Kidney epithelial cell (primary cell): ENCODE data around the gene RXYLT1. TPM values are rescaled to one million over a fixed set of nuclear protein-coding genes. Genes with fewer than 3 reads are reported as not detected.

Source experiments
- DNase-seq: peaks from one replicate; pipeline ENCODE4 v3.0.0-alpha.2; 2010; ENCODE audit warnings: low read depth
- H3K27me3 ChIP-seq: 2 replicates; pipeline ENCODE4 v1.6.0; 2011; ENCODE audit warnings: low read length; ENCODE audit not compliant: control insufficient read depth, insufficient read depth
- H3K36me3 ChIP-seq: 2 replicates; pipeline ENCODE4 v1.5.1; 2011; ENCODE audit warnings: low read length; ENCODE audit not compliant: control insufficient read depth, insufficient read depth
- H3K4me3 ChIP-seq: 2 replicates; pipeline ENCODE4 v1.5.1; 2011; ENCODE audit warnings: low read depth, mild to moderate bottlenecking, control low read depth, low read length
- CTCF ChIP-seq: IDR thresholded peaks from 2 replicates; pipeline ENCODE4 v1.5.1; 2011; ENCODE audit warnings: mild to moderate bottlenecking, moderate library complexity, low read length, control low read depth, inconsistent platforms; ENCODE audit not compliant: insufficient read depth, poor library complexity, severe bottlenecking
- total RNA-seq: library from RNA; depleted of rRNA; stranded (reverse); fragments of >200 nt; gene quantifications from 2 replicates; pipeline ENCODE4 v1.2.3, GENCODE V29; 2015

Gene RXYLT1
- total RNA-seq, 1 donor from 2014 or later, result 21.1 TPM

GRCh38 chr12:63849106-63849620 is 69.5 kb downstream of the RXYLT1 start:
- TF ChIP-seq CTCF, result no peak
- DNase-seq, result no peak
- no peaks in the 10 kb centered on the region for H3K36me3 ChIP-seq
- no peaks in the 10 kb centered on the region for H3K27me3 ChIP-seq
- H3K4me3 ChIP-seq, result no peak overlapping the region

- no peak for DNase-seq
- no peaks in the 10 kb centered on the region for H3K27me3 ChIP-seq
- TF ChIP-seq CTCF, result no peak
- no peak overlapping the region for H3K4me3 ChIP-seq
- no peaks in the 10 kb centered on the region for H3K36me3 ChIP-seq
These were observed 69.9 kb downstream of the RXYLT1 start for GRCh38 chr12:63849641-63850040.

GRCh38 chr12:63853978-63854377 is 74.3 kb downstream of the RXYLT1 start:
- Histone ChIP-seq H3K27me3 (no peaks in the 10 kb centered on the region), H3K36me3 (no peaks in the 10 kb centered on the region), H3K4me3 (no peak overlapping the region)
- DNase-seq, result no peak
- no peak for TF ChIP-seq CTCF

- no peaks in the 10 kb centered on the region for H3K27me3 ChIP-seq
- H3K4me3 ChIP-seq, result no peak overlapping the region
- TF ChIP-seq CTCF, result no peak
- DNase-seq, result no peak
- H3K36me3 ChIP-seq, result no peaks in the 10 kb centered on the region
These were observed 75.6 kb downstream of the RXYLT1 start for GRCh38 chr12:63855299-63855698.

- Histone ChIP-seq H3K4me3 (no peak overlapping the region), H3K36me3 (no peaks in the 10 kb centered on the region), H3K27me3 (no peaks in the 10 kb centered on the region)
- no peak for DNase-seq
- TF ChIP-seq CTCF, result no peak
These were observed 78.3 kb downstream of the RXYLT1 start for GRCh38 chr12:63857771-63858670.

Other genes with a start within 250 kb of the RXYLT1 start
- 5.8 and 6.7 TPM in 2 replicates for gene DPY19L2, start 111.4 kb upstream of the RXYLT1 start, total RNA-seq
- gene SRGAP1, start 64.8 kb downstream of the RXYLT1 start, total RNA-seq, result 17.5 and 28.9 TPM in 2 replicates